Progenitor cell of endocrine pancreas (in vitro differentiated cells): ENCODE data around the gene CPA1. TPM values are rescaled to one million over a fixed set of nuclear protein-coding genes. Genes with fewer than 3 reads are reported as not detected.
A peak's percentile ranks its signal among the peaks of the same experiment; 100 is the strongest.

Experiments used
- DNase-seq: peaks from one replicate; pipeline ENCODE4 v3.0.0; 2021; ENCODE audit warnings: low spot score; ENCODE audit not compliant: unreplicated experiment
- H3K27ac Mint-ChIP-seq: 2 replicates; pipeline ENCODE4 v1.8.0; 2021; ENCODE audit warnings: mild to moderate bottlenecking, moderate library complexity, mixed read lengths
- H3K27me3 Mint-ChIP-seq: 2 replicates; pipeline ENCODE4 v1.8.0; 2021; ENCODE audit warnings: mixed read lengths
- H3K36me3 Mint-ChIP-seq: 2 replicates; pipeline ENCODE4 v1.8.0; 2022; ENCODE audit warnings: mixed read lengths; ENCODE audit not compliant: insufficient read depth
- H3K4me1 Mint-ChIP-seq: 2 replicates; pipeline ENCODE4 v1.8.0; 2021; ENCODE audit warnings: low read depth, mixed read lengths
- H3K4me3 Mint-ChIP-seq: 2 replicates; pipeline ENCODE4 v1.8.0; 2021; ENCODE audit warnings: low read depth, mild to moderate bottlenecking, moderate library complexity, mixed read lengths
- H3K9me3 Mint-ChIP-seq: 2 replicates; pipeline ENCODE4 v1.8.0; 2021; ENCODE audit warnings: low read depth, mixed read lengths
- CTCF ChIP-seq: fragments of 200-600 bp; sonication (generic); IDR thresholded peaks from one replicate; pipeline ENCODE4 v1.5.0; 2021; ENCODE audit warnings: antibody characterized with exemption, mild to moderate bottlenecking; ENCODE audit not compliant: unreplicated experiment
- total RNA-seq: library from RNA; stranded (reverse); gene quantifications from 2 replicates; pipeline ENCODE4 v1.2.1, GENCODE V29; 2021

CPA1 gene
- total RNA-seq, 1 donor from 2014 or later: 17.8 TPM

GRCh38 chr7:130358471-130358870 lies 21.8 kb upstream of the CPA1 start:
- Mint-ChIP-seq H3K27ac (no peak overlapping the region), H3K4me3 (no peak overlapping the region), H3K36me3 (peaks cover 1% of the 10 kb centered on the region), H3K27me3 (no peaks in the 10 kb centered on the region), H3K4me1 (peaks cover 17% of the 10 kb centered on the region), H3K9me3 (peaks cover 7% of the 10 kb centered on the region)
- DNase-seq: no peak
- no peak for TF ChIP-seq CTCF

- Mint-ChIP-seq H3K36me3 (peaks cover 1% of the 10 kb centered on the region), H3K4me3 (no peak overlapping the region), H3K9me3 (peaks cover 7% of the 10 kb centered on the region), H3K4me1 (peaks cover 16% of the 10 kb centered on the region), H3K27me3 (no peaks in the 10 kb centered on the region), H3K27ac (no peak overlapping the region)
- no peak for DNase-seq
- no peak for TF ChIP-seq CTCF
Measured at GRCh38 chr7:130359276-130359857, 20.9 kb upstream of the CPA1 start.

- Mint-ChIP-seq H3K36me3 (peaks cover 1% of the 10 kb centered on the region), H3K9me3 (peaks cover 7% of the 10 kb centered on the region), H3K4me1 (peaks cover 24% of the 10 kb centered on the region), H3K4me3 (no peak overlapping the region), H3K27ac (peak overlapping the region; percentile 19), H3K27me3 (no peaks in the 10 kb centered on the region)
- DNase-seq: no peak
- TF ChIP-seq CTCF: no peak
Measured at GRCh38 chr7:130360518-130360917, 19.8 kb upstream of the CPA1 start.

GRCh38 chr7:130361681-130362080 lies 18.6 kb upstream of the CPA1 start:
- H3K27ac Mint-ChIP-seq: no peak overlapping the region
- peaks cover 7% of the 10 kb centered on the region for H3K9me3 Mint-ChIP-seq
- peaks cover 1% of the 10 kb centered on the region for H3K36me3 Mint-ChIP-seq
- peaks cover 22% of the 10 kb centered on the region for H3K4me1 Mint-ChIP-seq
- DNase-seq: no peak
- H3K4me3 Mint-ChIP-seq: no peak overlapping the region
- no peak for TF ChIP-seq CTCF
- no peaks in the 10 kb centered on the region for H3K27me3 Mint-ChIP-seq

GRCh38 chr7:130362251-130362816 lies 18.0 kb upstream of the CPA1 start:
- peaks cover 1% of the 10 kb centered on the region for H3K36me3 Mint-ChIP-seq
- peaks cover 27% of the 10 kb centered on the region for H3K4me1 Mint-ChIP-seq
- peaks cover 7% of the 10 kb centered on the region for H3K9me3 Mint-ChIP-seq
- TF ChIP-seq CTCF: no peak
- no peaks in the 10 kb centered on the region for H3K27me3 Mint-ChIP-seq
- H3K27ac Mint-ChIP-seq: no peak overlapping the region
- no peak overlapping the region for H3K4me3 Mint-ChIP-seq
- no peak for DNase-seq
